GM12801 (cell line): Measurements from ENCODE around the gene SGO1.

Experiments used
- CTCF ChIP-seq: IDR thresholded peaks from one replicate; pipeline ENCODE4 v1.5.1; 2011; ENCODE audit warnings: control low read depth; ENCODE audit not compliant: insufficient read length; ENCODE audit errors: extremely low read depth

Gene SGO1

GRCh38 chr3:20215636-20216035, 29.6 kb upstream of the SGO1 start:
- no peak for TF ChIP-seq CTCF

- TF ChIP-seq CTCF = no peak
Measured at GRCh38 chr3:20201143-20201542, 15.1 kb upstream of the SGO1 start.

GRCh38 chr3:20197775-20198174, 11.8 kb upstream of the SGO1 start:
- no peak for TF ChIP-seq CTCF

DNA sequence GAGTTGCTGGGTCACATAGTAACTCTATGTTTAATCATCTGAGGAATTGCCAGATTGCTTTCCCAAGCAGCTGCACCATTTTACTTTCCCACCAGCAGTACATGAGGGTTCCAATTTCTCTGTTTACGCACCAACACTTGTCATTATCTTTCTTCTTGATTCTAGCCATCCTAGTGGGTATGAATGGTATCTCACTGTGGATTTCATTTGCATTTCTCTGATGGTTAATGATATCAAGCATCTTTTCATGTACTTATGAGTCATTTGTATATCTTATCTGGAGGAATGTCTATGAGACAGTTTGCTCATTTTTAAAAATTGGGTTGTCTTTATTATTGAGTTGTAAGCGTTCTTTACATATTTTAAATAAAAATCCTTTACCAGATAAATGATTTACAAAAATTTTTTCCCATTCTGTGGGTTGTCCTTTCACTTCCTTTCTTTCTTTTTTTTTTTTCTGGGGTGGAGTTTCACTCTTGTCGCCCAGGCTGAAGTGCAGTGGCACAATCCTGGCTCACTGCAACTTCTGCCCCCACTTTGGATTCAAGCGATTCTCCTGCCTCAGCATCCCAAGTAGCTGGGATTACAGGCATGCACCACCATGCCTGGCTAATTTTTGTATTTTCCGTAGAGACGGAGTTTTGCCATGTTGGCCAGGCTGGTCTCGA, 8.9 kb upstream of the SGO1 start:
- TF ChIP-seq CTCF = no peak

DNA sequence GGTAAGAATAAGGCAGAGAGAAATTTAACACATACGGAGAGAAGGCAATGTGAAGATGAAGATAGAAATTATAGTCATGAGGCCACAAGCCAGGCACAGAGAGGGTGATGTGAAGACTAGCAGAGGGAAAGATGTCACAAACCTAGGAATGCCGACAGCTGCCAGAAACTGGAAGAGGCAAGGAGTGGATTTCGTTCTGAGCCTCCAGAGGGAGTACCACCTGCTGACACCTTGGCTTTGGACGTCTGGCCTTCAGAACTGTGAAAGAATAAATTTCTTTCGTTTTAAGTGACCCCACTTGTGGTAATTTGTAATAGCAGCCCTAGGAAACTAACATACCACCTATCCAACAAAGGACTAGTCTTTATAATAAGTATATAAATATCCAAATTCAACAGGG, 5.0 kb upstream of the SGO1 start:
- TF ChIP-seq CTCF = no peak

GRCh38 chr3:20186600-20187004, 596 bp upstream of the SGO1 start:
- TF ChIP-seq CTCF = no peak

DNA sequence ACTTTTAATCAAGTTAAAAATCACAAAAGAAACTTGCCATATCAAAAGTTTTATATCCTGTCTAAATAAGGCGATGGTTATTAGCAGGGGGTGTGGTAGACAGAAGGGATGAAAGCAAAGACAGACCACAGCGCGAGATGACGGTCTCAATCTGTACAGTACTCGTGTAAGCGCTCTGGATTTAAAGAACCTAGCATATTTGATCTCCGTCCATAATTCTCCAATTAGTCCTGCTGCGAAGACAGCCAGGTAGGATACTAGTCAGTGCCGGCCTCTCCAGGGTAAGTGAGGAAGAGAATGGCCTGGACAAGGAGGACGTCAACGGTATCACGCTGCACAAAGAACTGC, 701 bp downstream of the SGO1 start:
- no peak for TF ChIP-seq CTCF
